Right lobe of liver (tissue), 4 donors: ENCODE measurements around the gene TMTC1.

Source experiments
- POLR2A ChIP-seq: fragments of 450-650 bp; IDR thresholded peaks from one replicate; pipeline ENCODE4 v1.6.1; 2017; ENCODE audit warnings: antibody characterized with exemption, mild to moderate bottlenecking
- TF ChIP-seq, protein P1 (sequence below), 4 donors: fragments of 200-600 bp in 3 of 4; fragments of 450-650 bp in 1 of 4; IDR thresholded peaks; one replicate each; pipeline versions ENCODE4 v1.5.1 to v1.8.0; 2016 to 2022; ENCODE audit warnings: antibody characterized with exemption in 4 of 4, mild to moderate bottlenecking in 2 of 4
- donor health status: DM: no; HTN: no; CAD: no.
- donor health status: DM: no; HTN: no; CAD: no.
- donor health status: DM: no; HTN: yes; CAD: no.

DNA sequence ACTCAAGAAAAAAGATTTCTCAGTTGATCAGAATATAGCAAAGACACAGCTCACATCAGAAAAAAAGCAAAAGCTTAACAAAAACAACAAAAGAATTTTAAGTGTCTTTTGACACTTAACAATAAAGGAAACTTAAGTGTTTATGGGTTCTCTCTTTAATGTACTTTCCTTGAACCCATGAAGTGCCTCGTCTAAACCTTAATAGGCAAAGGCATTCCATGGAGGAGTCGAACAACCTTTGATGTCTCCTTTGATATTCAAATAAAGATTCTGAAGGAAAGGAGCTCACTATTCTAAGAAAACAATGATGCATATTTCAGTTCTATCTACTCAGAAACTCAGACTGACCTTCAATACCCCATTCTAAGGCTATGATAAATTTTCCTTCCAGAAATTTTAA, 116.7 kb downstream of the TMTC1 start:
- no peak for TF ChIP-seq POLR2A
- TF ChIP-seq, protein P1, sequence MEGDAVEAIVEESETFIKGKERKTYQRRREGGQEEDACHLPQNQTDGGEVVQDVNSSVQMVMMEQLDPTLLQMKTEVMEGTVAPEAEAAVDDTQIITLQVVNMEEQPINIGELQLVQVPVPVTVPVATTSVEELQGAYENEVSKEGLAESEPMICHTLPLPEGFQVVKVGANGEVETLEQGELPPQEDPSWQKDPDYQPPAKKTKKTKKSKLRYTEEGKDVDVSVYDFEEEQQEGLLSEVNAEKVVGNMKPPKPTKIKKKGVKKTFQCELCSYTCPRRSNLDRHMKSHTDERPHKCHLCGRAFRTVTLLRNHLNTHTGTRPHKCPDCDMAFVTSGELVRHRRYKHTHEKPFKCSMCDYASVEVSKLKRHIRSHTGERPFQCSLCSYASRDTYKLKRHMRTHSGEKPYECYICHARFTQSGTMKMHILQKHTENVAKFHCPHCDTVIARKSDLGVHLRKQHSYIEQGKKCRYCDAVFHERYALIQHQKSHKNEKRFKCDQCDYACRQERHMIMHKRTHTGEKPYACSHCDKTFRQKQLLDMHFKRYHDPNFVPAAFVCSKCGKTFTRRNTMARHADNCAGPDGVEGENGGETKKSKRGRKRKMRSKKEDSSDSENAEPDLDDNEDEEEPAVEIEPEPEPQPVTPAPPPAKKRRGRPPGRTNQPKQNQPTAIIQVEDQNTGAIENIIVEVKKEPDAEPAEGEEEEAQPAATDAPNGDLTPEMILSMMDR (IDR thresholded peaks at IDR 0.05): no peak
